ENCODE measurements around the gene MLKL.
"Not testable (repeated sequence)": the region's sequence is repeated elsewhere in the genome, so short reads cannot be mapped to it uniquely, and the experiment has no call there.

Gene MLKL

DNA sequence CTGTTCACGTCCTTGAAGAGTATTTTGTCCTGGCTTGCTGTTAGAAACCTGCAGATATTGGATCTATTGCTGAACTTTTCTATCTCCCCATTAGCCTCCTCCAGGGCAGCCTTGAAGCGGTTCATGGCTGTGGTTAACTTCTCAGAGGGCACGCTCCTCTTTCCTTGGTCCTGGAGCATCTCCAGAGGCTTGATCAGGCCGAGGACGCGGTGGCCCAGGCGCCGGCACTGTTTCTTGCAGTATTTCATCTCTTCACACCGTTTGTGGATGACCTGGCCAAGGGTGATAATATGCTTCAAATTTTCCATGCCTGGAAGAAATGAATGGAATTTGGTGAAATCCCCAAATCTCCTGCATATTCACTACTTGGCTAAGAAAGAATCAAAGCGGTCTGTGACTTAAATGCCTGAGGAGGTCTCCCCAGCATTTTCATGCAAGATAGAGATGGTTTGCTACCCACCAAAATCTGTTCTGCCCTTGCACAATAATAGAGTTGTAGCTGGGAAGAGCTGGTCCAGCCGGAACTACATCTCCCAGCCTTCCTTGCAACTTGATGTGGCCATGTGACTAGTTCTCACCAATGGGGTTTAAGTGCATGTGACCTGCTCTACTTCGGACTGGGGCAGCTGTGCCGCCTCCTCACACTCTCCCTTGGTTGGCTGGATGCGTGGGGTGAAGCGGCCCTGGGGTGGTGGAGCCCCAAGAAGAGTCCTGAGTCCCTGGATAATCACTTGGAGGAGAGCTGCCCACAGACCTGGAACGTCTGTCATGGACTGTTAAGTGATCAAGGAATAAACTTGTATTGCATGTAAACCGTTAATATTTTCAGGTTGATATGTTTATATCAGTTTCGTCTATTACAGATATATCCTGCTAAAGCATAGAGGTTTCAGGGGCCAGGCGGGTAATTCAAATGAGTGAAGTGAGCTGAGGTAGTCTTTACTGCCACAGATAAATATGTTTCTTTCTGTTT is 4.9 kb downstream of the MLKL start:
- peak; percentile 67 for DNase-seq

DNA sequence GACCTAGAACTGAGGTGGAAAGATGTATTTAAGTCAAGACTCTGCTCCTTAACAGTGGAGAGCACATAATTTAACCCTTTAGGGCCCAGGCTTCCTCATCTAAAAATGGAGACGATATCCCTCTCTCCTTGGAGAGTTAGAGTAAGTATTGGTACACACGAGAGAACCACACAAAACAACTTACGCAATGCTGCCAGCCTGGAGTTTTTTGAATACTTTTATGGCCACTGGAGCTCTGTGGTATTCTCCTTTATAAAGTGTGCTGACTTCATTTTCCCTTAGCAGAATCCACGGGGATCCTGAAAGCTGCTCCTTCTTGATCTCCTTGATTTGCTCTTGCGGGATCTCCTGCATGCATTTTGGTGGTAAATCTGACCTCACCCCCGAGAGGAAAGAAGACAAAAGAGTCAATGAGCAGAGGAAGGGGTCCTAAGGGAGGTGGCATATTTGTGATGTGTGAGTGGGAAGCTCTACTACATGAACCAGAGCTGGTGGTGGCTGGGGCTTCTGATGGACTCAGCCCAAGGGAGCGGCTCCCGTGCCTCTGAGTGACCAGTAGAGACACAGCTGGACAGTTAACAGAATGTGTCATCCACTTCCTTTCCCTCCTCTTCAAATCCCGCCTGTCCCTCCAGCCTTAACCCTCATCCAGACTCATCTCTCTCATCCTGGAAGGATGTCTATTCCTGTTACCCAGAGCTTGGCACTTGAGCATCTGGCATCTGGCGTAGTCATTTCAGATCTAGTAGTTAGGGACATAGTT is 9.4 kb downstream of the MLKL start:
- DNase-seq, result no peak

DNA sequence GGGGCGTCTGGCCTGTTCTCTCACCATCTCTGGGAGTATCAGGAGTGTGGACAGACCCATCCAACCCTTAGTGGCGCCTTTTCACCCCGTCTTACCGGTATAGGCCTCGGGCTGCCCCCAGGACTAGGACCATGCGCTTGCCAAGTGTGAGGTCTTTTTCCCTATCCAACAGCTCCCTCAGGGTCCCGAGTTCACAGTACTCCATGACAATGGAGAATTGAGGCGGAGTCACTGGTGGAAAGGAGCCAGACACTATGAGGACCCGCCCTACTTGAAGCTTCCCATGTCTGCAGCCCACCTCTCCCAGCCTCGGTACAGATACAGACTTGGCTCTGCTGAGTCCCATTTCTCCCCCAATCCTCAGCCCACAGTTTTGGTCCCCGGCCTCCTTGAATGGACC is 18.1 kb downstream of the MLKL start:
- no peak for DNase-seq

DNA sequence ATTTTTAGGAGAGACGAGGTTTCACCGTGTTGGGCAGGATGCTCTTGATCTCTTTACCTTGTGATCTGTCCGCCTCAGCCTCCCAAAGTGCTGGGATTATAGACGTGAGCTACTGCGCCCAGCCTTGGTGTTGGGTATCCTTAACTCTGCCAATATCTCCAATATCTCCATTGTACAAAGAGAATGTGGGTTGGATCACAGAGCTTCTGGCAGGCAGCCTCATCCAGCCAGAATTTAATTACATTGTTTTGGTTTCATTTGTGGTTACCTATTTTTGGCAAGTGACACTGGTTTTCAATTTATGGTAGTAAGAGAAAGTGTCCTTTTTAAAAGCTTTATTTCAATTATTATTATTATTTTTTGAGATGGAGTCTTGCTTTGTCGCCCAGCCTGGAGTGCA is 20.0 kb downstream of the MLKL start:
- no peak for DNase-seq

DNA sequence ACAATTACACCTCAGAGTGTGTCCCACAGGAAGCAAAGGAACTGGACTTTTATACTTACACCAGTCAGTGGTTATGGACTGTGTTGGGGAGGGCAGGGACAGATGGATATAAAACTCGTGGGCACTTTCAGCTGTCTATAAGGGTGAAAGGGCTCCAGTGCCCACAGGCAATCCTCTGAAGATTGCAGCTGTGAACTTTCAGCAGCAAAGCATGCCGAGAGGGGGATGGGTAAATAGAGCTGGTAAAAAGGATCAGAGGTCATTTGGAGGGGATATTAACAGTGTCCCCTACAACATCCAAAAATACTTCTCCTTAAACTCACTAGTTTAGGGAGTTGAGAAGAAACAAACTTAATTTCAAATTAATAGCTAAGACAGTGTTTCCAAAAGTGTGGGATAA is 20.7 kb downstream of the MLKL start:
- DNase-seq, result no peak

DNA sequence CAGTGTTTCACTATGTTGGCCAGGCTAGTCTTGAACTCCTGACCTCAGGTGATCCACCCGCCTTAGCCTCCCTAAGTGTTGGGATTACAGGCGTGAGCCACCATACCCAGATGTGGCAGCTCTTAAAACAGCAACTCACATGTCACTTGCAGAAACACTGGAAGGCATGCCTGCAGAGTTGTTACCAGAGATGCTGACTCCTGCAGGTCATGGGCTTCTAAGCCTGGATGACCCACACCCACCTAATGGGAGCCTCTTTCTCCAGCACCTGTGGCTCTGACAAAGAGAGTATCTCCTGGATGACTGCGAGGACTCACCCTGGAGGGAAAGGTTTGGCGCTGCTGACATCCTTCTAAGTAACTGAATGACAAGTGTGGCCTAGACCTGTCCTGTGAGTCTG is 22.8 kb downstream of the MLKL start:
- no peak for DNase-seq

DNA sequence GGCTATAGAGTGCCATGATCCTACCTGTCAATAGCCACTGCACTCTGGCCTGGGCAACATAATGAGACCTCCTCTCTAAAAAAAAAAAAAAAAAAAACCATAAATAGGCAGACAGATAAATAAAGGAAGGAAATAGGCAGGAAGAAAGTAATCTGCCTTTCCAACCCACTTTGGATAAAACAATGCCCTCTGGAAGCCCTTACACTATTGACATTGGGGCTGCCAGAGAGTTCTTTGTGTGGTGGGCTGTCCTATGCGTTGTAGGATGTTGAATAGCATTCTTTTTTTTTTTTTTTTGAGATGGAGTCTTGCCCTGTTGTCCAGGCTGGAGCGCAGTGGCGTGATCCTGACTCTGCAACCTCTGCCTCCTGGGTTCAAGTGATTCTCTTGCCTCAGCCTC is 26.8 kb downstream of the MLKL start:
- no peak for DNase-seq

DNA sequence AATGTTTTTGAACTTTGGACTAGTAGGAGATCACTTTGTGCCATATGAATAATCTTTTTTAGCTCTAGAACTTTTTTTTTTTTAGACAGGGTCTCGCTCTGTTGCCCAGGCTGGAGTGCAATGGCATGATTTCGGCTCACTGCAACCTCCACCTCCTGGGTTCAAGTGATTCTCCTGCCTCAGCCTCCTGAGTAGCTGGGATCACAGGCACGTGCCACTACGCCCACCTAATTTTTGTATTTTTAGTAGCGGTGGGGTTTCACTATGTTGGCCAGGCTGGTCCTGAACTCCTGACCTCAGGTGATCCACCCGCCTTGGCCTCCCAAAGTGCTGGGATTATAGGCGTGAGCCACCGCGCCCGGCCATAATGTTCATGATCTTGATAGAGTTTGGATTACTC is 31.8 kb downstream of the MLKL start:
- DNase-seq, result not testable (repeated sequence)

DNA sequence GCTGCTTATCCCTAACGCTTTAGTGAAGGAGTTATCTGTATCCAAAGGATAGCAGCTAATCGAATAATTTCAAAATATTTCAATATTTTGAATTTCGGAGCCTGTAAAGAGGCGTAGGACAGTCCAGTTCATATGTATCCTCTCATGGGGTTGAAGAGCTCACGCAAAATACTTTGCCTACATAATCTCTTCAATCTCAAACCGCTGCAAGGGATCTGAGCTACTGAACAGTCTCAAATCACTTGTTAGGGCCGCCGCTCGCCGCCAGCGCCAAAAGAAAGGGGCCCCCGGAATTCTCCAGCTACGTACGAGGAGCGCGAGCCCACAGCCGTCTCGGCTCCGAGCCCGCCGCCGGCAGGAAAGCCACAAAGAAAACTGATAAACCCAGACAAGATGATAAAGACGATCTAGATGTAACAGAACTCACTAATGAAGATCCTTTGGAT is 33.4 kb downstream of the MLKL start:
- DNase-seq, result no peak

DNA sequence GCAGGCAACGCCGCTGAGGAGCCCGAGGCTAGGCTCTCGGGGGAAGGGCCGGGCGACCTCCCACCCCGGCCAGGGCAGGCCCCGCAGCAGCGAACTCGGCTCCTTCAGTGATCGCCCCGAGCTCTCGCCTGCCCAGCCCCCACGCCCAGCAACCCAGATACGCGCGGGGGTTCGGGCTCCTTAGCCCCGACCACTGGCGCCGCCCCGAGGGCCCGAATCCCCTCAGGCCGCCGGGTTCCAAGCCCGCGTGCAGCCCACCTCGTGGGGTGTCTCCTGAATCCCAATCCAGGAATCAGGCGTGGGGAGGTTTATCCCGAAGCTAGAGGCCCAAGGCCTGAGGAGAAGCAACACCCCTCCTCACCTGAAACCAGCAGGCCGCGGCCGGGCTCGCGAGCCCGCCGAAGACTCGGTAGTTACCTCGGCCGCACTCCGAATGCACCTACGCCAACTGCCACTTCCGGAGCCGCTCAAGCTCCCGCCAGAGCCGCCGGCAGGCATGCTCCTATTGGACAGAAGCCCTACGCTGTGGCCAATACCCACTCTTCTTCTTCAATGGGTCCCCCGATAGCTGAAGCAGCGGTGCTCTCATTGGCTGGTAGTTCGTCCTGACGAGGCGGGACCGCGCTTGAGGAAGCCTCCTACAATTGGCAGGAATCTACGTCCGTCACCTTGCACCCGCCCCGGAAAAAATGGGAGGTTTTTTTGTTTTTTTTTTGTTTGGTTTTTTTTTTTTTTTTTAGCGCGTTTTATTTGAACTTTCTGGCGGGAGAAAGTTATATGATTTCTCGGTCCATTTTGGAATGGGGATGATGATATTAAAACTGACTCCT is 34.0 kb downstream of the MLKL start, which contains the start of gene RFWD3:
TSS of gene RFWD3 (minus strand) at position 453 of the 830 bp plus-strand sequence. CDS start 5,428 bp downstream, outside the sequence.
- peak; percentile 98 for DNase-seq

DNA sequence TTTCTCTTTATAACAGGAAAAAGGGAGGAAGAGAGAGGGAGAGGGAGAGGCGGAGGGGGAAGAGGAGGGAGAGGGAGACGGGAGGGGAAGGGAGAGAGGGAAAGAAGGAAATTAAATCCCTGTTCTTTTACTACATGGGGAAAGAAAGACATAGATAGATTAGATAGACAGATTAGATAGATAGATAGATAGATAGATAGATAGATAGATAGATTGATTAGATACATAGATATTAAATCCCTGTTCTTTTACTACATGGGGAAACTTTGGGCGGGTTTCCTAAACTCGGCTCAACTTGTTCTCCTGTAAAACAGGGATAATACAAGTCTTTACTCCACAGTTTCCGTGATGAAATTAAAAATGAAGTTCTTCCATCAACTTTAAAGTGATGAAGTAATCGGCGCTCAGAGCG is 34.6 kb downstream of the MLKL start:
- DNase-seq, result no peak

DNA sequence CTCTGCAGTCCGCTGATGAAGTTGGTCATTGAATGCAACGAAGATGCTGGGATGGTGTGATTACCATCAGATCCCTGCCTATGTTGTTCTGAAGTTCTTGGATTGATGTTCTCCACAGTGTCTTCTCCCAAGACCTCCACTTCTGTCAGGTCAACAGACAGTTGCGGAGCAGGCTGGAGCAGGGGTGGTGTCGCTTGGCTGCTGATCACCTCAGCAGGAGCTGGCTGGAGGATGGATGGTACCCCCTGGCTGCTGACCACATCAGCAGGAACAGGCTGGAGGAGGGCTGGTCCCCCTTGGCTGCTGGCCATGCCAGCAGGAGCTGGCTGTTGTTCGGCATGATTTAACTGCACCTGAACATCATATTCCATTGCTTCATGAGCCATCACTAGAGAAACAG is 39.6 kb downstream of the MLKL start:
- DNase-seq, result no peak

DNA sequence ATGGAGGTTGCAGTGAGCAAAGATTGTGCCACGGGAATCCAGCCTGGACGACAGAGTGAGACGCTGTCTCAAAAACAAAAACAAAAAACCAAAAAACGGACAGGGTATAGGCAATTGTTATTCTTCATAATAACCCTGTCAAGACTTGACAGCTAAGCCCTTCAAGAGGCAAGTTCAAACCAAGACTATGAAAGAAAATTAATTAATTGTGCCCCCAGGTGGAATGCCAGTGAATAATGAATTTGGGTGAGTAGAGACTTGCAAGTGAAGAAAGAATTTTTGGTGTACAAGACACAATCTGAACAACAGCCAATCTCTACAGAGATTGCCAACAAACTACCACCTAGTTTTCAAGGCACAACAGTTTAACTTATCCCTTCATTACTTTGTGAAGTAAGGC is 40.3 kb downstream of the MLKL start:
- no peak for DNase-seq

DNA sequence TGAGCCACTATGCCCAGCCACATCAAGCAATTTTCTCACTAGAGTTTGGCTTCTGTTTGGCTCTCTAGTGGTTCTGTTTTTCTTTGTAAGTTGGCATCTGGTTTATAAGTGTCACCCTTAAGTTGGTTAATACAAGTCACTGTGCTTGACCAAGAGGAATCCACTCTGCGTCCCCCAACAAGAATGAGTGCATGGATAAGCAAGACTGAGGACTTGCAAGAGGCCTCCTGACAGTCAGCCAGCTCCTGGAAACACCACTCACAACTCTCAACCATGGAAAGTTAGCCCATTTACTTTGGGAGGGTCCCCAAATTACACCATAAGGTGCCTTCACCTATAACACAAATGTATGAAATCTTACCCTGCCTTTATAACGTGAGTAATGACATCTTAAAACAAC is 41.6 kb downstream of the MLKL start:
- DNase-seq, result no peak

DNA sequence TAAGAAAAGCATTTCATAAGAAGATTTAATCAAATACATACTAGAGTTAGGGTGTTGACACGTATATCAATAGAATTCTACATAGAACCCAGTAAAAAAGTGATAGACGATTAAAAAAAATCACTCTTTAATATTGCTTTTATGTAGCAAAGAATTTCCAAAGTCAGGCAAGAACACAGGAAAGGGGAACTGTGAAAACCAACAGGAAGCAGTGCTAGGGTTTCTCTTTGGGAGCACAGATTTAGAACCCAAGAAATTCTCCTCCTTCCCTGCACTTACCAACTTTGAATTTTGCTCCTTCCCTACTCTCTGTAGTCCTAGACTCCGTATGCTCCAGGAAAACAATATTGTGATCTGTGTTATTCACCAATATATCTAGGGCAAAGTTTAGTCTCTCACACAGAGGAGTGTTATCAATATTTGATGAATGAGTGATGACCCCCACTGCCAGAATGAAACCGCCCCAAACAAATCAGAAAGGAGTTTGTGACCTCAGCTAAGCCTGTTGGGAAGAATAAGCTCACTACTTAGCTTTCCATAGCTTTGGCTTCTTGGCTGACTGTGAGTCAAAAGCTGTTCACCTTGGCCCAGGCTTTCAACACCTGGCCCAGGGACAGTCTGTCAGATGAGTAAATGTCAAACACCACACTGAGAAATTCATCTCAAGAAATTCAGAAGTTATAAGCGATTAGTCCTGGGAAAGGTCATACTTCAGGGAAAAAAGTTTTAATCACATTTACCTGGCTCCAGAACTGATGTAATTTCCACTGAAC is 42.6 kb downstream of the MLKL start:
- DNase-seq, result no peak

DNA sequence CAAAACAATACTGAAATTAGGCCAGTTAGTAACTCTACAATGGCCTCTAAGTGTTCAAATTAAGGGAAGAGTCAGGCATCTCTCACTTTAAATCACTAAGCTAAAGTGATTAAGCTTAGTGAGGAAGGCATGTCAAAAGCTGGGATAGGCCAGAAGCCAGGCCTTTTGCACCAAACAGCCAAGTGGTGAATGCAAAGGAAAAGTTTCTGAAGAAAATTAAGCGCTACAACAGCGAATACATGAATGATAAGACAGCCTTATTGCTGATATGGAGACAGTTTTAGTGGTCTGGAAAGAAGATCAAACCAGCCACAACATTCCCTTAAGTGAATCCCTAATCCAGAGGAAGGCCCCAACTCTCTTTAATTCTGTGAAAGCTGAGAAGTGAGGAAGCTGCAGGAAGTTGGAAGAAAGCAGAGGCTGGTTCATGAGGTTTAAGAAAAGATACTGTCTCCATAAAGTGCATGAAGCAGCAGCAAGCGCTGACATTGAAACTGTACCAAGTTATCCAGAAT is 46.1 kb downstream of the MLKL start:
- no peak for DNase-seq

DNA sequence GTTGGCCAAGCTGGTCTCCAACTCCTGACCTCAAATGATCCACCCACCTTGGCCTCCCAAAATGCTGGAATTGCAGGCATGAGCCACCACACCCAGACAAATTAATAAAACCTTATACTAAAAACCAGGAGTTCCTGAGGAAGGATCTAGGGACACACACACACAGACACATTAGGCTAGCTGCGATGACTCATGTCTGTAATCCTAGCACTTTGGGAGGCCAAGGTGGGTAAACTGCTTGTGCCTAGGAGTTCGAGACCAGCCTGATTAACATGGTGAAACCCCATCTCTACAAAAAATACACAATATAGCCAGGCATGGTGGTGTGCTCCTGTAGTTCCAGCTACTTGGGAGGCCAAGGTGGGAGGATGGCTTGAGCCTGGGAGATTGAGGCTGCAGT is 47.8 kb downstream of the MLKL start:
- DNase-seq, result not testable (repeated sequence)

DNA sequence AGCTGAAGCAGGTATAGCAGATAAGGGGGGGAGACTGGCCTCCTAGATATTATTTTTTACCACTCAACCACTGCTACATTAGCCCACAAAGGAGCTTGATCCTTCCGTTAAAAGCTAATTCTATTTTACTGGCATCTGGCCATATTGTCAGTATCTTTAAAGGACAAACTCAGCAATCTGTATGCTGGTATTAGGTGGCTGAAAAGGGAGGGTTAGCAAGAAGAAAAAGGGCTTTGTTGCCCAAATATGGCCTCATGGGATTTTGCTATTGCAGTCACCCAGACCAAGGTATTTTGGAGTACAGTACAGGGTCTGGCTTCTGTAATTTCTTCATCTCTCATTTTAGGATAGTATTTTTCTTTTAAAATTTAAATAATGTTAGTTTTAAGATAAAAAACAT is 48.4 kb downstream of the MLKL start:
- DNase-seq, result no peak

DNA sequence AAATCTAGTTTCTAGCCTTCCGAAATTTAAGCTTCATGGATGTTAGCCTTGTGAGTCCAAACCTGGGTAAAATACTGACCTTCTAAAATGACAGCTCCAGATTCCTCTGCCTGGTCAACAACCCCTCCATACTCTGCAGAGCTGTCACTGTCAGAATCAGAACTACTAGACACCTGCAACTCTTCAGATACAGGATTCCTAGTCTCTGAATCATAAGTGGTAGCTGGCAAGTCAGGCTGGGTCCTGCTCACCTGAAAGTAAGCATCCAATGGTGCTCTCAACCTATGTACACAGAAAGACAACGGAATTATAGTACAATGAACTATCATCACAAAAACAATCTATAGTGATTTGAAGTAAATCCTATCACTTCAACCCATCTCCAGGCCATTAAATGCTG is 48.8 kb downstream of the MLKL start:
- DNase-seq, result no peak

DNA sequence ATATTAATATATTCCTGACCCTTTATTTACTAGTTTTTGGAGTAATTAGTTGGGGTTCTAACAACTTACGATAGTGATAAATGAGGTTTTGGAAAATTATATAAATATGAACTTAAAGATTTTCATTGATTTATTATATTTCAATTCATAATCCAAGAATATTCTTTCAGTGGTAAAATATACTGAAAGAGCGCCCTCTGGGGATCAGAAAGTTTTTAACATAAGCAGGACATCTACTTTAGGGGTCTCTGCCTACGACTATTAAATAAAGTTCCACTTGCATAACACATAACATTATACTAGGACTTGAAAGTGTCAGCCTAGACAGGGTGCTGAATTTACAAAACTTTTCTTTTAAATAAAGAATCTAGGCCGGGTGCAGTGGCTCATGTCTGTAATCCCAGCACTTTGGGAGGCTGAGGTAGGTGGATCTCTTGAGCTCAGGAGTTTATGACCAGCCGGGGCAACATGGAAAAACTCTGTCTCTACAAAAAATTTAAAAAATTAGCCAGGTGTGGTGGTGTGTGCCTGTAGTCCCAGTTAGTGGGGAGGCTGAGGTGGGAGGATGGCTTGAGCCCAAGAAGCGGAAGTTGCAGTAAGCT is 49.6 kb downstream of the MLKL start:
- no peak for DNase-seq

DNA sequence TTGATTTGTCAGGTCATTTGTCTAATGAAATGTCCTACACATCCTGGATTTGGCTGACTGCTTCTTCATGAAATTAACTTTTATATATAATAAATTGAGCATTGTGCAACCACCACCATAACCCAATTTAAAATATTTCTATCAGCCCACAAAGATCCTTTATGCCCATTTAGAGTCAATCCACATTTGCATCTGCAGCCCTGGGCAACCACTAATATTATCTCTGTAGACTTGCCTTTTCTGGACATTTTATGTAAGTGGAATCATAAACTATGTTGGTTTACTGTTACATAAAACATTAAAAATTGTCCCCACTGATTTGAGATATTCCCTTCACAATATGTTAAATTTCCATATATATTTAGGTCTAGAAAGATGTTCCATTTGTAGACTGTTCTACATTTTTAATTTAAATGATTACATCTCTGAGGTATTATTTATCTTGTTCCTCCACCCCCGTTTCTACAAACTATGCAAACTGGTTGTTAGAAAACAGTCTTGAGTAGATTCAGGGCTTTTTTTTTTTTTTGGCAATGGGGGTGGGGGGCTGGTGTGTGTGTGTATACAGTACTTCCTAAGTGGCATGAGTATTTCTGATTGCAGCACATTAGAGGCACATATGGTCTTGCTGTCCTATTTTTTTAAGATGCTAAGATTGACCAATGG is 50.7 kb downstream of the MLKL start:
- no peak for DNase-seq

Measured in COR-L47 (cell line).